ENCODE data around the gene NR2E3.

DNA sequence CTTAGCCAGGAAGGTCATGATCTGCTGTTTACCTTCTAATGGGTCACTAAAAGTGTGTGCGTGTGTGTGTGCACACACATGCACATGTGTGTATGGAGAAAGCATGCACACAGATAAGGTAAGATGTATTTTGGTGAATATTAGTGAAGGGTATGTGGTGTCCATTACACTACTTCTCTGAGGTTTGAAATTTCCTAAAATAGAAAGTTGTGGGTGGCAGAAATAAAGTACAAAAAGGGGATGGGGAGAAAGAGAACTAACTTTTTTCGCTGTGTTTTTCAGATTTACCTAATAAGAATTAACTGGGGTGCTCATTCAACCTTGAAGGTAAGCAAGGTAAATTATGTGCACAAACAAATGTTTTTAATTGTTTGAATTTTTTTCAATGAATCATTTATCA is 24.4 kb upstream of the NR2E3 start:
- TF ChIP-seq, protein P1, sequence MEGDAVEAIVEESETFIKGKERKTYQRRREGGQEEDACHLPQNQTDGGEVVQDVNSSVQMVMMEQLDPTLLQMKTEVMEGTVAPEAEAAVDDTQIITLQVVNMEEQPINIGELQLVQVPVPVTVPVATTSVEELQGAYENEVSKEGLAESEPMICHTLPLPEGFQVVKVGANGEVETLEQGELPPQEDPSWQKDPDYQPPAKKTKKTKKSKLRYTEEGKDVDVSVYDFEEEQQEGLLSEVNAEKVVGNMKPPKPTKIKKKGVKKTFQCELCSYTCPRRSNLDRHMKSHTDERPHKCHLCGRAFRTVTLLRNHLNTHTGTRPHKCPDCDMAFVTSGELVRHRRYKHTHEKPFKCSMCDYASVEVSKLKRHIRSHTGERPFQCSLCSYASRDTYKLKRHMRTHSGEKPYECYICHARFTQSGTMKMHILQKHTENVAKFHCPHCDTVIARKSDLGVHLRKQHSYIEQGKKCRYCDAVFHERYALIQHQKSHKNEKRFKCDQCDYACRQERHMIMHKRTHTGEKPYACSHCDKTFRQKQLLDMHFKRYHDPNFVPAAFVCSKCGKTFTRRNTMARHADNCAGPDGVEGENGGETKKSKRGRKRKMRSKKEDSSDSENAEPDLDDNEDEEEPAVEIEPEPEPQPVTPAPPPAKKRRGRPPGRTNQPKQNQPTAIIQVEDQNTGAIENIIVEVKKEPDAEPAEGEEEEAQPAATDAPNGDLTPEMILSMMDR (IDR thresholded peaks at IDR 0.05; ENCODE audit: poor library complexity, severe bottlenecking): no peak
- TF ChIP-seq RAD21 (conservative IDR thresholded peaks at IDR 0.05): no peak
- TF ChIP-seq EZH2 (IDR thresholded peaks at IDR 0.05; ENCODE audit: borderline replicate concordance, insufficient read depth, low read length, poor library complexity, severe bottlenecking): no peak
- TF ChIP-seq MXI1 (conservative IDR thresholded peaks at IDR 0.05; ENCODE audit: poor library complexity, severe bottlenecking): no peak
- TF ChIP-seq TAF1 (IDR thresholded peaks at IDR 0.05; ENCODE audit: low read depth): no peak
